HG02943 (cell line): ENCODE measurements around the gene C19orf73.
"Not testable (repeated sequence)": the region's sequence is repeated elsewhere in the genome, so short reads cannot be mapped to it uniquely, and the experiment has no call there.

Experiments used
- ATAC-seq: cut with Tn5 transposase; IDR thresholded peaks from one replicate; pipeline ENCODE4 v1.9.1; 2021; ENCODE audit warnings: mild to moderate bottlenecking, low read depth, moderate library complexity; ENCODE audit not compliant: unreplicated experiment

C19orf73 gene

DNA sequence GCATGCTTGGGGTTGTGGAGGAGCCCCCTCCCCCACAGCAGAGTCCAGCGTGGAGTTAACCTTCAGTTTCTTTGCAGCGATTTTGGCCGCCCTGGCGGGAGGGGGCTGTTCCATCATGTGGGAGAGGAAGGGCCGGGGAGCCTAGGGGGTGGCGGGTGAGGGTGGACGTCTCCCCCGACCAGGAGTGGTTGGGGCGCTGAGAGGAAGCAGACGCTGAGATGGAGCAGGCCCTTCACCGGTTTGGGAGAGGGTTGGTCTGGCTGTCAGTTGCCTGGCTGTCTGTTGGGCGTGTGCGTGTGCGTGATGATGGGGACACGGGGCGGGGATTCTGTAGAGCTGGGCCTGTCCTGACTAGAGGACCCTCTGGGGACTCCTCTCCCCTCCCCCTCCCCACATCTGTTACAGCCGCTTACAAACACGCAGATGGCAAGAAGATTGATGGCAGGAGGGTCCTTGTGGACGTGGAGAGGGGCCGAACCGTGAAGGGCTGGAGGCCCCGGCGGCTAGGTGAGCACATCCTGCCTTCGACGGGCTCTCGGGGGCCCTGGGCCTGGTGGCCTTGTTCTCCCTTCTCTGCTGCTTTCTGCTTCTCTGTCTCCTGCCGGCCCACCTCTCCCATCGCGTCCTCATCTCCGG is 14.6 kb downstream of the C19orf73 start:
- no peak for ATAC-seq

DNA sequence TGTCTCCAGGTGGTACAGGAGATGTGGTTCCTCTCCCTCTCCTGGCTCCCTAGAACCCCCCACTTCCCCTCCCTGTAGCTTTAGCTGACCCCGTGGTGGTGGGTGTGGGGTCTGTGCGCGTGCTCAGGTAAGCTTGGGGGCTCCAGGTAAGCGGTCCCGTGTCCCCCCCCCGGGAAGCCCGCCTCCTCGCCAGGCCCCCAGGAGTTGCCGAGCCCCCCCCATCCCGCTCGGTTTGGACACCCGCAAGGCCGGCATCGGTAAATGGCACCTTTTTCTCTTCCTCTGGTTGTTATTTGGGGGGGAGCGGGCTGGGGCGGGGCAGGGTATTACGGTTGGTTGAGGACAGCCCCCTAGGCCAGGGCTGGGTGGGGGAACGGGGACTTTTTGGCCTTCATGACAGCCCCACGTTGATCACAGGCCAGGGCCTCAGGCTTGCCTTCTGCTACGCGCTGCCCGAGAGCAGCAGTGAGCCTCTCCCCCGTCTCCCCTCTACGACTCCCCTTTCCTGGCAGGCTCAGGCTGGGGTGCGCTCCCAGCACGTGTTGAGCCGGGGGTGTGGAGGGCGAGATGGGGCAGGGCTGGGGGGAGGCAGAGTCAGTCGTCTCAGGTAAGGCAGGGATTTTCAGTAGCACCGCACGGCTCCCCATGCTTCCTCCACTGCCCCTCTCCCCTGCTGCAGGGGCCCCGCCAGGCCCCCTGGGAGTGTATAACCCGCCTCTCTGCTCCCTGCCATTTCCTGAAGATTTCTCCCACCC is 15.4 kb downstream of the C19orf73 start:
- ATAC-seq = no peak

DNA sequence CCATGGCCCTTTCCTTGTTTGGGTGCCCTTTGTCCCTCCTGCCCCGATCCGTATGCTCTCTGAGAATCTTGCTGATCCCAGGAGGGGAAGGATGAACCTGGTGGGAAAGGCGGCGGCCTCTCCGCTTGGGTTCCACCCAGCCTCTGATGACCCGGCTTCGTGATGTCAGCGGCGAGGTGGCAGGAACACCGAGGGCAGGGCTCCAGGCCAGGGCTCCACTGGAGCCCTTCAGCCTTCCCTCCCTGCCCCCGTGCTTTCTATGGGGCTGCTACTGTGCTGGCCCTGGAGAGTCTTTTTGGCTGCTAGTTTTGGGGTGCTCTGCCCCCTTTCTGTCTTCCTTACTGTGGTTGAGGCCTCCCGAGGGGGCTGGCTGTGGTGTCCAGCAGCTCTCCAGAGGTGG is 16.6 kb downstream of the C19orf73 start:
- no peak for ATAC-seq

DNA sequence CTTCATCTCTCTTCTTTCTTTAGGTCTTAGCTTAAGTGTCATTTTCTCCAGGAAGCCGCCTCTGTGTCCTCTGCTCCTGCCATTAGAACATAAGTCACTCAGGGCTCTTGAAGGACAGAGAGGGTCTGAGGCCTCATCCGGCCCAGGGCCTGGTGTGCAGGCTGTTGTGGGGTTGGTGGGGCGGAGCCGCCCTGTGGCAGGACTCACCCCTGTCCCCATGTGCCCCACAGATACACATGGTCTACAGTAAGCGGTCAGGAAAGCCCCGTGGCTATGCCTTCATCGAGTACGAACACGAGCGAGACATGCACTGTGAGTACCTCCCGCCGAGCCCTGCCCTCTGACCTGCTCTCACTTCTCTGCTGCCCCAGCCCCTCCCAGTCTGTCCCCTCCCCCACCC is 17.8 kb downstream of the C19orf73 start:
- no peak for ATAC-seq

DNA sequence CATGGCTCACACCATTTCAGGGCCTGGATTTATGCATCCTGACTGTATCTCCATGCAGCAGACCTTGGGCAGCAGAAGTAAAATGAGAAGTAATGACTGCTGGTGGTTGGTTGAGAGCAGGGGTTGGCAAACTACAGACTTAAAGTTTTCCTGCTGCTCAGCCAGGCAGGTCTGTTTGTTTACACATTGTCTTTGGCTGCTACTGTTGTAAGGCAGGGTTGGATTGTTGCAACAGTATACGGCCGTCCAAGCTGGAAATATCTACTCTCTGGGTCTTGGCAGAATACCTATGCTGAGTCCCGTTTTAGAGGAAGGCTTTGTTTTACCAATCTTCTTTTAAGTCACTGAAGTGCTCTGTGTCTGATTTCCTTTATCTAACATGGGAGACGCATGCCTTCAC is 20.1 kb downstream of the C19orf73 start:
- ATAC-seq = no peak

DNA sequence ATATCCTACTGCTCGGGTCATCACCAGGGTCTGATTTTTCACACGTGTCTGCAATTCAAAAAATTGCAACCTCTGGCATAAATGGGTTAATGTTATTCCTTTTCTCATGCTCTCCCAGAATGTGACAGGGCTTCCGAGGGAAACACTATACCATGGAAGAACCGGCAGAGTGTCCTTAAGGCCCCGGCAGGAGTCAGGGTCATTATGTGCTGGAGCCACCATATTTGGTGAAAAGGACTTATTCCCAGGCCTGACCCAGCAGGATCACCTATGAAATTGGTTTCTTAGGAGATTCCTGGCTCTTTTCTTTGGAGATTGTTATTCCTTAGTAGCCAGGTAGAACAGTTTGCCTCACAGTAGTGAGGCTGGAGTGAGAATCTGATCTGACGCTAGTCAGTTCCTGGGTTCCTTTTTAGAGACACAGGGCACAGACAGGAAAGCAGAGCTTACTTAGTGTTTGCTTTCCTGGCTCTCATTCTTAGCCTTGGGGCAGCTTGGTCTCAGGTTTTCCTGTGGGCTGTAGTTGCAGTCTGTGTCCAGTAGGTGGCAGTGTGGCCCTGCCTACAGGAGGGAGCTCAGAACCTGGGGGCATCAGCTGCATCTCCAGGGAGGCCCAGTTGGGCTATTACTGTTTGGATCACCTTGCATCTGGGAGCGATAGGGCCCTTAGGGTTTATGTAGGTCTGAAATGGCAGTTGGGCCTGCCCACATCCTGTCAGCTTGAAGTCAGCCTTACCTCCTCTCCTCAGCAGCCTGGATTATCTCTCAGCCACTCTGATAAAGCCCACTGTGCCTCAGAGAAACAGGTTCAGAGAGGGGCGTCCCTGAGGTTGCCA is 21.3 kb downstream of the C19orf73 start:
- no peak for ATAC-seq

DNA sequence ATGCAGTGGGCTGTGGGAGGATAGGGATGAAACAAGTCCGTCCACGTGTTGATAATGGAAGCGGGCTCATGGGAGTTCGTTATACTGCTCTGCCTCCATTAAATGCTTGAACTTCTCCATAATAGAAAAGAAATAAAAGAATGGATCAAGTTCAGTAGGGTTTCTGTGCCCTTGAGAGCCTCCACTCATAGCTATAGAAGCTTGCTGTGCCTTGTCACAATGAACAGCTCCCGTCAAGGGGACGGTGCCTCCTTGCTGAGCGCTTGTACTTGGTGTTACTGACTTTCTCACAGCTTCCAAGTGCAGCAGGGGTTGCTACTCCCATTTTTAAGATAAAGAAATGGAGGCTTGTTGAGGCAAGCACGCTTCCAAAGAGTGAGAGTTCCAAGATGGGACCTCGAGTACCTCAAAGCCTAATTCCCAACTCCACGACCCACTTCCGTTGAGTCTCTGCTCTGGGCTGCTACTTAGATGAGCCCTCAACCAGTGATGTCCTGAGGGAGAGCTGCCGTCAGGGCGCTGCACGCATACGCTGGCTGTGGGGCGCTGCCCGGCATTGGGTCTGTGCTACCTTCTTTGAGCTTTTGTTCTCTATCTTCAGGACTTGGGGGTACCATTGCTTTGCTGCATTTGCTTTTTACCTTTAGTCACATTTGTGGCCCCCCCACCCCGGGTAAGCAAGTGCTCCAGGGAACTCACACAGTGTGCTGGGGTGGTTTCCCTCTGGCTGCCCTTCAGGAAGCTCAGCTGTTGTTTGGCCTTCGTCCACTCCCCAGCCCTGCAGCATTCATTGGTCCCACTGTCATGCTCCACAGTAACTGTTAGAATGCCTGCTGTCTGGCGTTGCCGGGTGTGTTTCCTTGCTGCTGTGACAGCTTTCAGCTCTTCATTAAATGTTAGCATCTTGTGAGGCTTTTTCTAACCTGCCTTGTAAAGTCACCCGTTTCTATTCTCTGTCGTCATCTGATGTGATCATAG is 24.1 kb downstream of the C19orf73 start:
- ATAC-seq = no peak

DNA sequence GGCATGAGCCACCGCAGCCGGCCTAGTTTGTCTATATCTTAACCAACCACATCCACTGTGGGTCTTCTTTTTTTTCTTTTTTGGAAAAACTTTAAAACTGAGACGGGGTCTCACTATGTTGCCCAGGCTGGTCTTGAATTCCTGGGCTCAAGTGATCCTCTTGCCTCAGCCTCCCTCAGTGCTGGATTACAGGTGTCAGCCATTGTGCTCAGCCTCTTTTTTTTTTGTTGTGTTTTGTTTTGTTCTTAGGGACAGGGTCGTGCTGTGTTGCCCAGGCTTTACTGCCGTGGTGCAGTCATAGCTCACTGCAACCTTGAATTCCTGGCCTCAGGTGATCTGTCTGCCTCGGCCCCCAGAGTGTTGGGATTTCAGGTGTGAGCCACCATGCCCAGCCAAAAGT is 26.3 kb downstream of the C19orf73 start:
- no peak for ATAC-seq

DNA sequence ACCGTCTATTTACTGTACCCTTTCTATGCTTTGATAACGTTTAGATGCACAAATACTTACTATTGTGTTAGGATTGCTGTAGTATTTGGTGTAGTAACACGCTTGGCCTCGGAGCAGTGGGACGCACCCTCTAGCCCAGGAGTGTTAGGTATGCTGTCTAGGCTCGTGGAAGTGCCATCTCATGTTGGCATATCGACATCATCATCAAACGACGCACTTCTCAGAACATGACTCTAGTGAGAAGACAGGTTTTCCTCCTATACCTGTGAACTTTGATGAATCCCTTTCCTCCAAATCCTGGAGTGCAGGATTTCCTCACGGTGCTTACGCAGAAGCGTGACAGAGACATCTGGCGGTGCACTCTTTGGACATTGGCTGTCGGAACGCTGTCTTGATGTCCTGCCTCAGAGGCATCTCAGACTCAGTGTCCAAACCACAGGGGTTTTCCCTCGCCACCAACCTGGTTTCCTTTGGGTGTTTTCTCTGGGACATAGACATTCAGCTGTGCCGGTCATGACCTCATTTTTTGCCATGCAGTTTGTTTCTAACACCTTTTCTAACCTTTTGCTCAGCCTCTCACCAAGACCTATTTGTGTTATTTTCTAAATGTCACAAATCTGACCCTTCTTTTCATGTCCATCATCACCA is 27.4 kb downstream of the C19orf73 start:
- ATAC-seq = no peak

DNA sequence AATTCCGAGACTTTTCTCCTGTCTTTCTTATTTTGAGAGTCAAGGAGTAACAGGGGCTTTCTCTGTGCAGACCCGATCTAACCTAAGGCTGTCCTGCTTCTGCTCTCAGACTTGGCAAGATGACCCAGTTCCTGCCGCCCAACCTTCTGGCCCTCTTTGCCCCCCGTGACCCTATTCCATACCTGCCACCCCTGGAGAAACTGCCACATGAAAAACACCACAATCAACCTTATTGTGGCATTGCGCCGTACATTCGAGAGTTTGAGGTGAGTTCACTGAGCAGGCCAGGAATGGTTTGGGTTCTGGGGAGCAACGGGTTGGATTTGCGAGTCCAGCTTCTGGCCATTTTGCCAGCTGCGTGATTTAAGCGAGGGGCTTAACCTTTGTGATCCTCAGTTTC is 32.6 kb downstream of the C19orf73 start:
- no peak for ATAC-seq

DNA sequence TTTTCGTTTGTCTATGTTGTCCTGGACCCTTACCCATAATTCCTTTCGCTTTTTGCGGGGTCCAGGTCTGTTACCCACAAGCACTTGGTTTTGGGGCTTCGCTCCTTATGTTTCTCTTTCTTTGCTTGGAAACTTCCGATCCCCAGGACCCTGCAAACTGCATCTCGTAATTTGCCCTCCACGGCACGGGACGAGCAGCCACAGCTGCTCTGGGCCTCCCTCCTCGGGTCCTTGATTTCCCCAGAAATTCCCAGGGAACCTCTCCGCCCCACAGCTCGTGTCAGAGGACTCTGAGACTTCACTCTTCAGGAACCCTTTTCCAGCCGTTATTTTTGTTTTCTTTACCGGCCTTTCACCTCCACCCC is 33.1 kb downstream of the C19orf73 start:
- no peak for ATAC-seq

DNA sequence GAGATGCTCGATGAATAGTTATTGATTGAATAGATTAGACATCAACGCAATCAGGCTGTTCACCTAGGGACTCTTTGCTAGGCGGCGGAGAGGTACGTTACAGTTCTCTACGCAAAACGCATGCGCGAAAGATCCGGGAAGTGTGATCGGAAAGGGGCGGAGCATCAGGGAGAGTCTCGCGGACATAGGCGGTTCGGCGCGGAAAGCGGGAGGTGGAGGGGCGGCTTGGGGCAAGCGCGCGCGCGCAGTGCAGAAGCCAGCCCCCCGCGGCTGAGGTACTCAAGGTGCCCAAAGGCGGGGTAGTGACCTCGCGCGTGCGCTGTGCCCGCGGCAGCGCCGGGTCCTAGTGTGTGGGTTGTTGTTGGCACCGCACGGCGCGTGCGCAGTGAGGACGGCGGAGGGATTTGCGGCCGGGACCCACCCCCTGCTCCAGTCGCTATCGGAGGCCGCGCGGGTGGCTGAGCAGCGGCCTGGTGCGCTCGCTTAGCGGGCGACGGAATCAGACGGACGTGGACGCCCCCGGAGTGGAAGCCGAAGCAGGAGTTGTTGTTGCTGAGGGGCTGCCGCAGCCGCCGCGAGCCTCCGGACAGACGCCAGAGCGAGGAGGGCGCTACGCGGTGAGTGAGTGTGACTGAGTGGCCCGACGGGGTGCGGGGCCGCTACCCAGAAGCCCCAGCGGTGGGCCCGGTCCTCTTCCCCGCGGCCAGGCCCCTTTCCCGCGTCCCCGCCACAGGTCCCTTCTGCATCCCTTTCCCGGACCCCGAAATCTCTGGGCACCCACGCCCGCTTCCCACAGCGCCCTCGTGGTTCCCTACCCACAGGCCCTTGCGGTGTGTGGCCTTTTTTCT is 33.7 kb downstream of the C19orf73 start, which contains the start of gene SNRNP70:
Gene SNRNP70, plus strand, starts transcription at position 432 of the 848 bp plus-strand sequence. CDS start 964 bp downstream, outside the sequence.
- ATAC-seq = peak; percentile 81

DNA sequence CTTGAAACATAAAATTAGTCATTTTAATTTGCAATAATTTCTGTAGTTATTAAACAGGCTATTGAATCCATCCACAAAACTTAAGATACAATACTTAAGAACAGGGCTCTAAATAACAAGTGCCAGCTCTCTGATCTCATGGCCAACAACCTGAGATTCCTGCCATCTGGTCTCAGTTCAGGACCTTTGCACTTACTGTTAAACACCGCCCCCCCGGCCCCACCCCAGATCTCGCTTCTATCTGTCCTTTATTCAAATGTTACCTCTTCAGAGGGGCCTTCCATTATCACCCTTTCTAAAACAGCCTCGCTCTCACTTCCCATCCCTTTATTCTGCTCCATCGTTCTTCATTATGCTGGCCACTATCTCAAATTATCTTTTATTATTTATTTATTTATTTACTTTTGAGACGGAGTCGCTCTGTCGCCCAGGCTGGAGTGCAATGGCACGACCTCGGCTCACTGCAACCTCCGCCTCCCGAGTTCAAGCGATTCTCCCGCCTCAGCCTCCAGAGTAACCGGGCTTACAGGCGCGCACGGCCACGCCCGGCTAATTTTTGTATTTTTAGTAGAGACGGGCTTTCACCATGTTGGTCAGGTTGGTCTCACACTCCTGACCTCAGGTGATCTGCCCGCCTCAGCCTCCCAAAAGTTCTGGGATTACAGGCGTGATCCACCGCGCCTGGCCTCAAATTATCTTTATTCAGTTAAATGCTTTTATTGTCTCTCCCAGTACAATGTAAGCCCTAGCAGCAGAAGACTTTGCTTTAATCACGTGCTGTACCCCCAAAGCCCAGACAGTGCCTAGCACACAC is 34.5 kb downstream of the C19orf73 start:
- ATAC-seq = no peak

DNA sequence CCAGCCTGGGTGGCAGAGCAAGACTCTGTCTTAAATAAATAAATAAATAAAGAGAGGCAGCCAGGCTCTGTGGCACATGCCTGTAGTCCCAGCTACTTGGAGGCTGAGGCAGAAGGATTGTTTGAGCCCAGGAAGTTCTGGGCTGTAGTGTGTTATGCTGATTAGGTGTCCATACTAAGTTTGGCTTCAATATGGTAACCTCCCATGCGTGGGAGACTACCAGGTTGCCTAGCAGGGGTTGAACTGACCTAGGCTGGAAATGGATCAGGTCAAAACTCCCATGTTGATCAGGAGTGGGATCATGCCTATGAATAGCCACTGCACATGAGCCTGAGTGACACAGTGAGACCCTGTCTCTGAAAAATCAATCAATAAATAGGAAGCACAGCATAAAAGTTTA is 37.7 kb downstream of the C19orf73 start:
- ATAC-seq = no peak

DNA sequence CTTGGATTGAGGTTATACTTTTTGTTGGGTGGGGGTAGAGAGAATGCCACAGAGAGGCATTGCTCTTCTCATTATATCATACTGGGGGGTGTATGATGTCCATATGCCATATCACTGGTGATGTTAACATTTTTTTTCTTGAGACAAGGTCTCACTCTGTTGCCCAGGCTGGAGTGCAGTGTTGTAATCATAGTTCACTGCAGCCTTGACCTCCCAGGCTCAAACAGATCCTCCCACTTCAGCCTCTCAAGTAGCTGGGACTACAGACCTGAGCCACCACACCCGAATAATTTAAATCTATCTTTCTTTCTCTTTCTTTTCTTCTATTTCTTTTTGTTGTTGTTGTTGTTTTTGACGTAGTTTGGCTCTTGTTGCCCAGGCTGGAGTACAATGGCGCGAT is 38.6 kb downstream of the C19orf73 start:
- ATAC-seq = no peak

DNA sequence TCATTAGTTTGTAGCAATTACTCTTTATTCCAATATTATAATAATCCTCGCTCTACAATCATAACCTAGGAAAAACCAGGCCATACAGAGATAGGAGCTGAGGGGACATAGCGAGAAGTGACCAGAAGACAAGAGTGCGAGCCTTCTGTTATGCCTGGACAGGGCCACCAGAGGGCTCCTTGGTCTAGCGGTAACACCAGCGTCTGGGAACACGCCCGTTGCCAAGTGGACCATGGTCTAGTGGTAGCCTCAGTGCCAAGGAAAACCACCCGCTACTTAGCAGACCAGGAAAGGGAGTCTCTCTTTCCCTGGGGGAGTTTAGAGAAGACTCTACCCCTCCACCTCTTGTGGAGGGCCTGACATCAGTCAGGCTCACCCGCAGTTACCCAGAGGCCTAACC is 44.1 kb downstream of the C19orf73 start:
- not testable (repeated sequence) for ATAC-seq

DNA sequence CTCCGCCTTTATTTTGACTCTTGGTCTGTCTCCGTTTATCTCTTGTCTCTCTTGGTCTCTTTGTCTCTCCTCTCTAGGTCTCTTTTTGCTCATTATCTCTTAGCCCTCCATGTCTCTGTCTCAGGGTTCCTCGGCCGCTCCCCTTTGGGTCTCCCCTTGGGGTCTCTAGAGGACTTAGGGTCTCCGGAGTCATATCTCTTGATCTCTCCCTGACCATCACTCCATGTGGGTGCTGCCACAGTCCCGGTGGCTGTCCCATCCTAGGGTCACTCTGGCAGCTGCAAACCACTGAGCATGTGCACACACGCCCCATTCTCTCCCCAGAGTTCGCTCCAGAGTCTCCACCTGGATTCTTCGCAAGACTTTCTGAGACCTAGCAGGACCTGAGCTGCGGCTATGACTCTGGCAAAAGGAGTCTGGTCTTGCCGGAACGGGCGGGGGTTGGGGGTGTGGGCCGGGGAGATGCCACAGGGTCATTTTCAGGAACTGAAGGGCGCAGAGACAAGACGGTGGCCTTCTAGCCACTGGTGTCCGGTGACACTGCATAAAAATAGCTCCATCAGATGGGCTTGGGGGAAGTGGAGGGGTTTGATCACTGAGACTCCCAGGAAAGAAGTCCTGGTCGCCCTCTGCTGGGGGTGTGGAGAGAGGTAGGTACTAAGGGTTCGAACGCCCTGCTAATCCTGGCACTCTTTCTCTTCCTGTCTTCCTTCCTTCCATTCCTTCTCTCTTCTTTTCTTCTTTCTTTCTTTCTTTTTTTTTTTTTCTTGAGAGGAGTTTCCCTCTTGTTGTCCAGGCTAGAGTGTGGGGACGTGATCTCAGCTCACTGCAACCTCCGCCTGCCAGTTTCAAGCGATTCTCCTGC is 45.2 kb downstream of the C19orf73 start:
- no peak for ATAC-seq
